Astrocyte (in vitro differentiated cells and primary cell): ENCODE data around the gene ASPN. TPM values are rescaled to one million over a fixed set of nuclear protein-coding genes. Genes with fewer than 3 reads are reported as not detected.

Experiments used
- DNase-seq: peaks from one replicate; pipeline ENCODE4 v3.0.0-alpha.2; 2010; ENCODE audit warnings: low read depth
- FAIRE-seq: peaks from 2 replicates; lab custom pipeline; 2011; peaks lifted over from hg19 to GRCh38; lab: Jason Lieb, UNC
- H2AFZ ChIP-seq: 2 replicates; pipeline ENCODE4 v1.6.0; 2012; ENCODE audit warnings: low read depth, low read length, inconsistent platforms
- H3K27ac ChIP-seq: 2 replicates; pipeline ENCODE4 v1.5.1; 2011; ENCODE audit warnings: low read depth, low read length, inconsistent platforms
- H3K27me3 ChIP-seq: 2 replicates; pipeline ENCODE4 v1.6.0; 2011; ENCODE audit warnings: low read length, inconsistent platforms; ENCODE audit not compliant: insufficient read depth
- H3K36me3 ChIP-seq: 2 replicates; pipeline ENCODE4 v1.5.1; 2011; ENCODE audit warnings: low read length, inconsistent platforms; ENCODE audit not compliant: insufficient read depth
- H3K4me1 ChIP-seq: 2 replicates; pipeline ENCODE4 v1.5.1; 2011; ENCODE audit warnings: low read length, inconsistent platforms; ENCODE audit not compliant: insufficient read depth
- H3K4me2 ChIP-seq: 2 replicates; pipeline ENCODE4 v1.6.0; 2012; ENCODE audit warnings: low read length, inconsistent platforms
- H3K4me3 ChIP-seq: 2 replicates; pipeline ENCODE4 v1.5.1; 2011; ENCODE audit warnings: low read depth, mild to moderate bottlenecking, low read length, inconsistent platforms; ENCODE audit not compliant: insufficient read depth
- H3K79me2 ChIP-seq: 2 replicates; pipeline ENCODE4 v1.6.0; 2012; ENCODE audit warnings: mild to moderate bottlenecking, low read length, inconsistent platforms; ENCODE audit not compliant: insufficient read depth
- H3K9ac ChIP-seq: 2 replicates; pipeline ENCODE4 v1.6.0; 2012; ENCODE audit warnings: mild to moderate bottlenecking, low read length, inconsistent platforms
- H3K9me3 ChIP-seq: 2 replicates; pipeline ENCODE4 v1.5.1; 2012; ENCODE audit warnings: low read depth, mild to moderate bottlenecking, low read length, inconsistent platforms; ENCODE audit not compliant: insufficient read depth
- H4K20me1 ChIP-seq: 2 replicates; pipeline ENCODE4 v1.6.0; 2012; ENCODE audit warnings: low read length, inconsistent platforms; ENCODE audit not compliant: insufficient read depth
- H3K27ac Mint-ChIP-seq: one replicate; pipeline ENCODE4 v1.8.0; 2021; ENCODE audit warnings: mild to moderate bottlenecking, mixed read lengths; ENCODE audit not compliant: unreplicated experiment
- H3K27me3 Mint-ChIP-seq: one replicate; pipeline ENCODE4 v1.8.0; 2021; ENCODE audit warnings: low read depth, mixed read lengths; ENCODE audit not compliant: unreplicated experiment
- H3K36me3 Mint-ChIP-seq: one replicate; pipeline ENCODE4 v1.8.0; 2021; ENCODE audit warnings: low read depth, mixed read lengths; ENCODE audit not compliant: unreplicated experiment
- H3K4me1 Mint-ChIP-seq: one replicate; pipeline ENCODE4 v1.8.0; 2021; ENCODE audit warnings: low read depth, mixed read lengths; ENCODE audit not compliant: unreplicated experiment
- H3K4me3 Mint-ChIP-seq: one replicate; pipeline ENCODE4 v1.8.0; 2021; ENCODE audit warnings: mild to moderate bottlenecking, moderate library complexity, mixed read lengths; ENCODE audit not compliant: unreplicated experiment
- H3K9me3 Mint-ChIP-seq: one replicate; pipeline ENCODE4 v1.8.0; 2021; ENCODE audit warnings: mild to moderate bottlenecking, mixed read lengths; ENCODE audit not compliant: unreplicated experiment
- EZH2 ChIP-seq: IDR thresholded peaks from 2 replicates; pipeline ENCODE4 v1.6.1; 2012; ENCODE audit warnings: mild to moderate bottlenecking, low read length, inconsistent platforms; ENCODE audit not compliant: insufficient read depth
- total RNA-seq: library from RNA; stranded (reverse); gene quantifications from 2 replicates; pipeline ENCODE4 v1.2.1, GENCODE V29; 2021
- TF ChIP-seq, protein P1 (sequence below): IDR thresholded peaks from 2 replicates; pipeline ENCODE4 v1.5.1; 2011; ENCODE audit warnings: low read depth, mild to moderate bottlenecking, inconsistent platforms, low read length, moderate library complexity; ENCODE audit not compliant: insufficient read depth

ASPN gene
- total RNA-seq, 1 donor from 2014 or later = not detected

- Histone ChIP-seq H3K9me3 (no peaks in the 10 kb centered on the region), H3K27me3 (no peaks in the 10 kb centered on the region), H3K4me2 (no peak overlapping the region), H3K27ac (no peak overlapping the region), H4K20me1 (no peaks in the 10 kb centered on the region), H2AFZ (no peak overlapping the region), H3K79me2 (no peaks in the 10 kb centered on the region), H3K4me1 (no peaks in the 10 kb centered on the region), H3K9ac (no peak overlapping the region), H3K36me3 (no peaks in the 10 kb centered on the region), H3K4me3 (no peak overlapping the region)
- peaks cover 2% of the 10 kb centered on the region for H3K4me1 Mint-ChIP-seq
- no peaks in the 10 kb centered on the region for H3K9me3 Mint-ChIP-seq
- DNase-seq (peak; percentile 57), FAIRE-seq (peak; percentile 34)
- H3K4me3 Mint-ChIP-seq = no peak overlapping the region
- H3K36me3 Mint-ChIP-seq = no peaks in the 10 kb centered on the region
- TF ChIP-seq, protein P1, sequence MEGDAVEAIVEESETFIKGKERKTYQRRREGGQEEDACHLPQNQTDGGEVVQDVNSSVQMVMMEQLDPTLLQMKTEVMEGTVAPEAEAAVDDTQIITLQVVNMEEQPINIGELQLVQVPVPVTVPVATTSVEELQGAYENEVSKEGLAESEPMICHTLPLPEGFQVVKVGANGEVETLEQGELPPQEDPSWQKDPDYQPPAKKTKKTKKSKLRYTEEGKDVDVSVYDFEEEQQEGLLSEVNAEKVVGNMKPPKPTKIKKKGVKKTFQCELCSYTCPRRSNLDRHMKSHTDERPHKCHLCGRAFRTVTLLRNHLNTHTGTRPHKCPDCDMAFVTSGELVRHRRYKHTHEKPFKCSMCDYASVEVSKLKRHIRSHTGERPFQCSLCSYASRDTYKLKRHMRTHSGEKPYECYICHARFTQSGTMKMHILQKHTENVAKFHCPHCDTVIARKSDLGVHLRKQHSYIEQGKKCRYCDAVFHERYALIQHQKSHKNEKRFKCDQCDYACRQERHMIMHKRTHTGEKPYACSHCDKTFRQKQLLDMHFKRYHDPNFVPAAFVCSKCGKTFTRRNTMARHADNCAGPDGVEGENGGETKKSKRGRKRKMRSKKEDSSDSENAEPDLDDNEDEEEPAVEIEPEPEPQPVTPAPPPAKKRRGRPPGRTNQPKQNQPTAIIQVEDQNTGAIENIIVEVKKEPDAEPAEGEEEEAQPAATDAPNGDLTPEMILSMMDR = no peak
- no peak for TF ChIP-seq EZH2
- no peak overlapping the region for H3K27ac Mint-ChIP-seq
- H3K27me3 Mint-ChIP-seq = no peaks in the 10 kb centered on the region
Measured at GRCh38 chr9:92425474-92425873, 56.8 kb downstream of the ASPN start.

DNA sequence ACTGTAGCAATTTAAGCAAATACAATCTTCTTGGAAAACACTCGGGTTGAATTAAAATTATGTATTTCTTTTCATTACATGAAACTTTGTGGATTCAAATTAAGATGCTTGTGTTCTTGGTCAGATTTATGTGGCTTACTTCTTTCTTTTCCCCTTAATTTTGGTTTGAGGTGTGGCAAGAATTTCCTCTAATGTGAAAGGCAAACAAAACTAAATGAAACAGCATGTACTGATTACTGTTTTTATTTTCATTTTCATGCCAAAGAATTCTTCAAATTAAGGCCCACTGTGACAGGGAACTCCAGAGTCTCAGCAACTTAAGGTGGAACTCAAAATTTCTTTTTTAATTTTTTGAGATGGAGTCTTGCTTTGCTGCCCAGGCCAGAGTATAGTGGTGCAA, 58.0 kb downstream of the ASPN start, which contains the start of gene OMD:
Gene OMD (minus strand): TSS at position 132 of the 400 bp plus-strand sequence. CDS start 6,913 bp downstream, outside the sequence.
- H3K27me3 Mint-ChIP-seq = no peaks in the 10 kb centered on the region
- H4K20me1 ChIP-seq = no peaks in the 10 kb centered on the region
- no peaks in the 10 kb centered on the region for H3K36me3 Mint-ChIP-seq
- H3K27ac ChIP-seq = no peak within 1 kb of the TSS
- no peaks in the 10 kb centered on the region for H3K4me1 ChIP-seq
- peaks cover 2% of the 10 kb centered on the region for H3K9me3 Mint-ChIP-seq
- no peak for DNase-seq
- H3K27me3 ChIP-seq = no peaks in the 10 kb centered on the region
- no peak within 1 kb of the TSS for H3K4me3 Mint-ChIP-seq
- H3K9ac ChIP-seq = no peak within 1 kb of the TSS
- H3K27ac Mint-ChIP-seq = no peak within 1 kb of the TSS
- no peaks in the 10 kb centered on the region for H3K79me2 ChIP-seq
- no peaks in the 10 kb centered on the region for H3K9me3 ChIP-seq
- TF ChIP-seq, protein P1 = no peak
- no peak for TF ChIP-seq EZH2
- no peaks in the 10 kb centered on the region for H3K36me3 ChIP-seq
- H3K4me2 ChIP-seq = no peak within 1 kb of the TSS
- no peak for FAIRE-seq
- no peak within 1 kb of the TSS for H3K4me3 ChIP-seq
- H2AFZ ChIP-seq = no peak within 1 kb of the TSS
- peaks cover 2% of the 10 kb centered on the region for H3K4me1 Mint-ChIP-seq

- no peak overlapping the region for H2AFZ ChIP-seq
- DNase-seq (no peak), FAIRE-seq (no peak)
- H3K4me1 ChIP-seq = no peaks in the 10 kb centered on the region
- no peaks in the 10 kb centered on the region for H3K79me2 ChIP-seq
- no peak overlapping the region for H3K9ac ChIP-seq
- no peaks in the 10 kb centered on the region for H3K36me3 Mint-ChIP-seq
- H3K27ac ChIP-seq = no peak overlapping the region
- no peak overlapping the region for H3K4me3 Mint-ChIP-seq
- H3K9me3 Mint-ChIP-seq = peaks cover 2% of the 10 kb centered on the region
- TF ChIP-seq, protein P1 = no peak
- no peak for TF ChIP-seq EZH2
- no peak overlapping the region for H3K27ac Mint-ChIP-seq
- H3K36me3 ChIP-seq = no peaks in the 10 kb centered on the region
- no peaks in the 10 kb centered on the region for H4K20me1 ChIP-seq
- peaks cover 2% of the 10 kb centered on the region for H3K4me1 Mint-ChIP-seq
- H3K27me3 Mint-ChIP-seq = no peaks in the 10 kb centered on the region
- no peaks in the 10 kb centered on the region for H3K9me3 ChIP-seq
- no peak overlapping the region for H3K4me2 ChIP-seq
- no peak overlapping the region for H3K4me3 ChIP-seq
- H3K27me3 ChIP-seq = no peaks in the 10 kb centered on the region
Measured at GRCh38 chr9:92423612-92424011, 58.7 kb downstream of the ASPN start.
